ENCODE data around the gene GULP1.

DNA sequence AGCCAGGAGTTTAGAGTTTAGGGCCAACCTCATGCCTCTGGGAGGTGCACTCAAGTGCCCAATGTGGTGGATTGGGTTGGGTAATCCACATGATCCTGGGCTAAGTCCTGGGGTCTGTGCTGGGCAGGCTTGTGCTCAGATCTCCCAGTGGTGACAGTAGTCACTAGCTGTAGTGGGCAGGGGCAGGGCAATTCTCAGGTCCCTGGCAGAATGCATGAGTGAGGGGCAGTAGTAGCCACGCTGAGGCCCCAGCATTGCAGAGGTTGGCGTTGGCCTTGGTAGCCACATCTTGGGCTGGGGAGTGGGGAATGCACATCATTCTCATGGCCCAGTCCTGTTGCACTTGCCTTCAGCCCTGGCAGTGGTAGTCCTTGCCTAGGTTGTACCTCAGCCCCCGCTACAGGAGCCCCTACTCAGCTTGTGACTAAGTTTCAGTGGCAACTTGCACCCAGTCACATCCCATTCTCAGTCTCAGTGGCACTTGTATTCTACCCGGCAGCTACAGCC lies 269.9 kb downstream of the GULP1 start:
- TF ChIP-seq, protein P1, sequence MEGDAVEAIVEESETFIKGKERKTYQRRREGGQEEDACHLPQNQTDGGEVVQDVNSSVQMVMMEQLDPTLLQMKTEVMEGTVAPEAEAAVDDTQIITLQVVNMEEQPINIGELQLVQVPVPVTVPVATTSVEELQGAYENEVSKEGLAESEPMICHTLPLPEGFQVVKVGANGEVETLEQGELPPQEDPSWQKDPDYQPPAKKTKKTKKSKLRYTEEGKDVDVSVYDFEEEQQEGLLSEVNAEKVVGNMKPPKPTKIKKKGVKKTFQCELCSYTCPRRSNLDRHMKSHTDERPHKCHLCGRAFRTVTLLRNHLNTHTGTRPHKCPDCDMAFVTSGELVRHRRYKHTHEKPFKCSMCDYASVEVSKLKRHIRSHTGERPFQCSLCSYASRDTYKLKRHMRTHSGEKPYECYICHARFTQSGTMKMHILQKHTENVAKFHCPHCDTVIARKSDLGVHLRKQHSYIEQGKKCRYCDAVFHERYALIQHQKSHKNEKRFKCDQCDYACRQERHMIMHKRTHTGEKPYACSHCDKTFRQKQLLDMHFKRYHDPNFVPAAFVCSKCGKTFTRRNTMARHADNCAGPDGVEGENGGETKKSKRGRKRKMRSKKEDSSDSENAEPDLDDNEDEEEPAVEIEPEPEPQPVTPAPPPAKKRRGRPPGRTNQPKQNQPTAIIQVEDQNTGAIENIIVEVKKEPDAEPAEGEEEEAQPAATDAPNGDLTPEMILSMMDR (IDR thresholded peaks at IDR 0.05): no peak
- TF ChIP-seq POLR2AphosphoS5 (IDR thresholded peaks at IDR 0.05) (no peak), POLR2A (IDR thresholded peaks at IDR 0.05) (no peak), EP300 (IDR thresholded peaks at IDR 0.05) (no peak)
